ENCODE data around the gene RASD1. TPM values are rescaled to one million over a fixed set of nuclear protein-coding genes. Genes with fewer than 3 reads are reported as not detected.
A peak's percentile ranks its signal among the peaks of the same experiment; 100 is the strongest.

RASD1 gene
- total RNA-seq, 1 experiment from 2014 or later: 5.7 TPM

DNA sequence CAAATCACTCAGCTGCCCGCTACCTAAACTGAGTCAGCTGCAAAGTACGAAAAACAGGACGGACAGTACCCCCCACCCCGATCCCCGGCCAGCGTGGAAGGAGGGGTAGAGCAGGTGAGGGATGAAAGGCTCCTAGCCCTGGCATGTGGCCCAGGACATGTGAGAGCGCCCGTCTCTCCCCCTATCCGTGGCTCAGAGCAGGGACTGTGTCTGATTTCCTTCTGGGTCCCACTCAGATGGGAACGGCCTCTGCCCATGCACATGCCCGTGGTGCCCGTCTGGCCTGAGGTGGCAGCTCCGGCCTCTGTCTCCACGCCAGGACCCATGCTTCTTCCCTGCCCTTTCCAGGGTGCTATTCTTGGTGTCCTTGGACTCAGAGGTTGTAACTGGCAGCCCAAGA, 30.2 kb upstream of the RASD1 start:
- Histone ChIP-seq H3K56ac (ENCODE audit: insufficient read length, low read depth, low read length) (no peak overlapping the region), H2AK5ac (ENCODE audit: insufficient read length, low read length) (no peak overlapping the region), H2BK12ac (ENCODE audit: insufficient read length, low read depth, low read length) (no peak overlapping the region), H3K79me1 (ENCODE audit: insufficient read depth, low read depth, low read length, poor library complexity, severe bottlenecking) (no peaks in the 10 kb centered on the region), H2BK15ac (ENCODE audit: low read depth, low read length) (no peak overlapping the region), H4K5ac (ENCODE audit: insufficient read length, low read depth, low read length) (no peak overlapping the region), H4K20me1 (ENCODE audit: control insufficient read depth, insufficient read depth, insufficient read length) (peaks cover 2% of the 10 kb centered on the region), H3K9ac (ENCODE audit: extremely low read depth, insufficient read length, low read length) (no peak overlapping the region), H4K91ac (ENCODE audit: insufficient read length, low read depth, low read length) (no peak overlapping the region), H2BK5ac (ENCODE audit: insufficient read length, low read length) (no peak overlapping the region), H3K14ac (ENCODE audit: insufficient read depth, low read length) (peak overlapping the region; percentile 5; the same call in 1 of the 2 replicates), H4K8ac (replicated peaks; ENCODE audit: insufficient read length, low read depth, low read length) (no peak overlapping the region), H3K27me3 (ENCODE audit: insufficient read depth, low read length) (no peaks in the 10 kb centered on the region), H3T11ph (ENCODE audit: low read length) (no peak overlapping the region), H3K79me2 (ENCODE audit: insufficient read depth, low read length) (no peaks in the 10 kb centered on the region), H3K9me3 (ENCODE audit: control insufficient read depth, low read depth, low read length) (no peaks in the 10 kb centered on the region), H3K23me2 (ENCODE audit: insufficient read length, low read depth, low read length, poor library complexity, severe bottlenecking) (no peaks in the 10 kb centered on the region), H3K27ac (ENCODE audit: insufficient read length, low read depth, low read length) (no peak overlapping the region), H2BK20ac (ENCODE audit: low read depth, low read length, poor library complexity, severe bottlenecking) (no peak overlapping the region), H2BK120ac (ENCODE audit: low read depth, low read length, poor library complexity, severe bottlenecking) (no peak overlapping the region), H3K4me2 (ENCODE audit: insufficient read depth, insufficient read length, low read length) (no peak overlapping the region), H3K4me1 (ENCODE audit: insufficient read depth, low read length) (peaks cover 3% of the 10 kb centered on the region; the same call in 1 of the 2 replicates), H3K18ac (ENCODE audit: insufficient read length, low read depth, low read length) (no peak overlapping the region), H3K23ac (ENCODE audit: insufficient read length, low read depth, low read length) (no peak overlapping the region), H3K4ac (ENCODE audit: low read depth, low read length) (no peak overlapping the region), H2AFZ (ENCODE audit: low read length) (no peak overlapping the region)
- Mint-ChIP-seq H3K36me3 (ENCODE audit: insufficient read depth in 1 of 3, low read depth in 3 of 3) (peaks cover 0 to 14% (median 0%) of the 10 kb centered on the region in 3 experiments; a peak in 3 of 7 replicates), H3K4me1 (peaks cover 28 to 43% of the 10 kb centered on the region in 2 experiments), H3K27ac (peak overlapping the region in 1 of 3 experiments; percentile 9; a peak in 2 of 7 replicates), H3K27me3 (ENCODE audit: low read depth) (no peaks in the 10 kb centered on the region), H3K9me3 (peaks cover 0 to 3% of the 10 kb centered on the region in 2 experiments; a peak in 1 of 5 replicates), H3K4me3 (no peak overlapping the region)
- WGBS (ENCODE audit: extremely low coverage, insufficient read length, low lambda C conversion rate): no CpG with 5 or more reads among the region's 14 CpGs
- DNase-seq: no peak
- TF ChIP-seq, protein P1, sequence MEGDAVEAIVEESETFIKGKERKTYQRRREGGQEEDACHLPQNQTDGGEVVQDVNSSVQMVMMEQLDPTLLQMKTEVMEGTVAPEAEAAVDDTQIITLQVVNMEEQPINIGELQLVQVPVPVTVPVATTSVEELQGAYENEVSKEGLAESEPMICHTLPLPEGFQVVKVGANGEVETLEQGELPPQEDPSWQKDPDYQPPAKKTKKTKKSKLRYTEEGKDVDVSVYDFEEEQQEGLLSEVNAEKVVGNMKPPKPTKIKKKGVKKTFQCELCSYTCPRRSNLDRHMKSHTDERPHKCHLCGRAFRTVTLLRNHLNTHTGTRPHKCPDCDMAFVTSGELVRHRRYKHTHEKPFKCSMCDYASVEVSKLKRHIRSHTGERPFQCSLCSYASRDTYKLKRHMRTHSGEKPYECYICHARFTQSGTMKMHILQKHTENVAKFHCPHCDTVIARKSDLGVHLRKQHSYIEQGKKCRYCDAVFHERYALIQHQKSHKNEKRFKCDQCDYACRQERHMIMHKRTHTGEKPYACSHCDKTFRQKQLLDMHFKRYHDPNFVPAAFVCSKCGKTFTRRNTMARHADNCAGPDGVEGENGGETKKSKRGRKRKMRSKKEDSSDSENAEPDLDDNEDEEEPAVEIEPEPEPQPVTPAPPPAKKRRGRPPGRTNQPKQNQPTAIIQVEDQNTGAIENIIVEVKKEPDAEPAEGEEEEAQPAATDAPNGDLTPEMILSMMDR (conservative IDR thresholded peaks at IDR 0.05): no peak
